SK-N-SH (cell line): ENCODE data around the gene HSD3B2. TPM values are rescaled to one million over a fixed set of nuclear protein-coding genes. Genes with fewer than 3 reads are reported as not detected.

Source experiments
- CTCF ChIA-PET: fragments of 300-600, 350-600 bp; formaldehyde crosslinking; extraction: SDS; loops from one replicate; lab custom pipeline; 2021; lab: Yijun Ruan, JAX
- POLR2A ChIA-PET: fragments of 350-600 bp; sonication (Branson Sonifier 250); formaldehyde crosslinking; extraction: SDS; loops from one replicate; lab custom pipeline; 2020; ENCODE audit warnings: antibody characterized with exemption, inconsistent platforms; lab: Yijun Ruan, JAX
- DNase-seq: peaks from one replicate; pipeline ENCODE4 v3.0.0; 2012
- H2AFZ ChIP-seq: fragments of 200-600 bp; sonication (generic); 2 replicates; pipeline ENCODE4 v1.8.1; 2016; ENCODE audit warnings: antibody characterized with exemption, mild to moderate bottlenecking, low read depth
- H3F3A ChIP-seq: fragments of 200-600 bp; sonication (generic); replicated peaks from 2 replicates; pipeline ENCODE3; 2016; ENCODE audit warnings: antibody characterized with exemption, mild to moderate bottlenecking; ENCODE audit not compliant: insufficient read depth
- H3K27ac ChIP-seq, 2 experiments: fragments of 200-500 bp in 1 of 2; fragments of 200-600 bp in 1 of 2; sonication (Bioruptor generic) in 1 of 2; sonication (generic), shearing (Covaris generic) in 1 of 2; 2 replicates each; pipeline versions ENCODE4 v1.5.1 to v1.6.1; 2014 to 2016; ENCODE audit warnings: low read depth in 2 of 2, inconsistent platforms in 1 of 2, low read length in 1 of 2, mild to moderate bottlenecking in 1 of 2, mixed read lengths in 1 of 2
- H3K27me3 ChIP-seq: fragments of 200-600 bp; sonication (generic), shearing (Covaris generic); 2 replicates; pipeline ENCODE4 v1.6.1; 2016; ENCODE audit warnings: mixed run types; ENCODE audit not compliant: insufficient read depth
- H3K36me3 ChIP-seq, 2 experiments: fragments of 200-500 bp in 1 of 2; fragments of 200-600 bp in 1 of 2; sonication (Bioruptor generic) in 1 of 2; sonication (generic) in 1 of 2; replicated peaks in 1 of 2; 2 replicates each; pipeline versions ENCODE3 to v1.5.1; 2014 to 2016; ENCODE audit warnings: low read length in 1 of 2, mild to moderate bottlenecking in 1 of 2; ENCODE audit not compliant: insufficient read depth in 2 of 2, control insufficient read depth in 1 of 2
- H3K4me1 ChIP-seq, 2 experiments: fragments of 200-500 bp in 1 of 2; fragments of 200-600 bp in 1 of 2; sonication (Bioruptor generic) in 1 of 2; sonication (generic), shearing (Covaris generic) in 1 of 2; 2 replicates each; pipeline versions ENCODE4 v1.5.1 to v1.6.1; 2014 to 2016; ENCODE audit warnings: low read depth in 1 of 2, low read length in 1 of 2, mixed run types in 1 of 2; ENCODE audit not compliant: insufficient read depth in 2 of 2, control insufficient read depth in 1 of 2
- H3K4me2 ChIP-seq: fragments of 200-600 bp; sonication (generic), shearing (Covaris generic); 2 replicates; pipeline ENCODE4 v1.6.1; 2017; ENCODE audit warnings: mixed run types
- H3K4me3 ChIP-seq, 2 experiments: fragments of 200-500 bp in 1 of 2; fragments of 200-600 bp in 1 of 2; sonication (Bioruptor generic) in 1 of 2; sonication (generic), shearing (Covaris generic) in 1 of 2; 2 replicates each; pipeline versions ENCODE4 v1.5.1 to v1.8.1; 2014 to 2016; ENCODE audit warnings: low read depth in 2 of 2, inconsistent platforms in 1 of 2, low read length in 1 of 2, mild to moderate bottlenecking in 1 of 2, mixed read lengths in 1 of 2, moderate library complexity in 1 of 2
- H3K79me2 ChIP-seq: fragments of 200-600 bp; sonication (generic); 2 replicates; pipeline ENCODE4 v1.8.1; 2017; ENCODE audit warnings: mild to moderate bottlenecking; ENCODE audit not compliant: insufficient read depth
- H3K9ac ChIP-seq: fragments of 200-600 bp; sonication (generic); 2 replicates; pipeline ENCODE4 v1.6.1; 2017; ENCODE audit warnings: mixed run types
- H3K9me2 ChIP-seq: fragments of 200-600 bp; sonication (generic); 2 replicates; pipeline ENCODE4 v1.6.1; 2017; ENCODE audit warnings: mixed run types
- H3K9me3 ChIP-seq: fragments of 200-600 bp; sonication (generic); 2 replicates; pipeline ENCODE4 v1.6.1; 2017; ENCODE audit warnings: mixed run types, mild to moderate bottlenecking, moderate library complexity
- H4K20me1 ChIP-seq: fragments of 200-600 bp; sonication (generic); 2 replicates; pipeline ENCODE4 v1.6.1; 2017; ENCODE audit warnings: mild to moderate bottlenecking, mixed run types; ENCODE audit not compliant: insufficient read depth
- CHD2 ChIP-seq: fragments of 150-350 bp; IDR thresholded peaks from 2 replicates; pipeline ENCODE4 v1.6.1; 2018; ENCODE audit warnings: low read length; ENCODE audit not compliant: partially characterized antibody
- CTCF ChIP-seq: fragments of 200-600 bp; sonication (generic); IDR thresholded peaks from 2 replicates; pipeline ENCODE4 v1.6.1; 2017; ENCODE audit warnings: antibody characterized with exemption, mild to moderate bottlenecking, moderate library complexity
- EP300 ChIP-seq, 2 experiments: IDR thresholded peaks; 2 replicates each; pipeline versions ENCODE4 v1.4.0 to v1.6.1; 2012; ENCODE audit warnings: borderline replicate concordance in 1 of 2, low read depth in 1 of 2, low read length in 1 of 2
- GATA2 ChIP-seq: sonication (generic); formaldehyde crosslinking; IDR thresholded peaks from 2 replicates; pipeline ENCODE4 v1.5.0; 2020; ENCODE audit warnings: mild to moderate bottlenecking, missing genetic modification reagents
- MAX ChIP-seq: IDR thresholded peaks from 2 replicates; pipeline ENCODE4 v1.4.0; 2012; ENCODE audit warnings: low read depth
- MEF2A ChIP-seq: IDR thresholded peaks from 2 replicates; pipeline ENCODE4 v1.4.0; 2012; ENCODE audit warnings: low read depth, borderline replicate concordance
- NFIC ChIP-seq: IDR thresholded peaks from 2 replicates; pipeline ENCODE4 v1.4.0; 2012; ENCODE audit warnings: borderline replicate concordance
- NRF1 ChIP-seq: IDR thresholded peaks from 2 replicates; pipeline ENCODE4 v1.6.1; 2012; ENCODE audit warnings: low read depth, mild to moderate bottlenecking, low read length
- PBX3 ChIP-seq: IDR thresholded peaks from 2 replicates; pipeline ENCODE4; 2012
- RCOR1 ChIP-seq: fragments of 150-350 bp; IDR thresholded peaks from 2 replicates; pipeline ENCODE4 v1.6.1; 2017; ENCODE audit warnings: antibody characterized with exemption, low read length
- RXRA ChIP-seq: IDR thresholded peaks from 2 replicates; pipeline ENCODE4 v1.4.0; 2012; ENCODE audit warnings: low read depth, mild to moderate bottlenecking, borderline replicate concordance
- SIN3A ChIP-seq: IDR thresholded peaks from 2 replicates; pipeline ENCODE4 v1.6.1; 2012; ENCODE audit warnings: low read depth, mild to moderate bottlenecking, low read length, moderate library complexity, borderline replicate concordance
- TAF1 ChIP-seq: IDR thresholded peaks from 2 replicates; pipeline ENCODE4 v1.6.1; 2012; ENCODE audit warnings: low read depth, mild to moderate bottlenecking, low read length, moderate library complexity, borderline replicate concordance
- TCF12 ChIP-seq: IDR thresholded peaks from 2 replicates; pipeline ENCODE4 v1.4.0; 2012
- USF1 ChIP-seq: IDR thresholded peaks from 2 replicates; pipeline ENCODE4 v1.4.0; 2012; ENCODE audit warnings: low read depth, borderline replicate concordance
- USF2 ChIP-seq: fragments of 150-350 bp; IDR thresholded peaks from 2 replicates; pipeline ENCODE4 v1.6.1; 2017; ENCODE audit warnings: antibody characterized with exemption, low read length, low read depth, borderline replicate concordance
- YY1 ChIP-seq: IDR thresholded peaks from 2 replicates; pipeline ENCODE4 v1.4.0; 2012; ENCODE audit warnings: low read depth, mild to moderate bottlenecking
- WGBS: methylation state at CpG from one replicate; pipeline ENCODE4 v1.1.6; 2017; ENCODE audit warnings: low lambda C conversion rate; 5-methylcytosine and 5-hydroxymethylcytosine counted together
- polyA plus RNA-seq, 3 experiments: library from polyadenylated mRNA; depleted of rRNA; stranded (reverse); fragments of >200 nt; gene quantifications; 2 replicates each; pipeline ENCODE4 v1.2.3, GENCODE V29; 2012

Gene HSD3B2
- polyA plus RNA-seq, 1 of the 3 experiments (the other 2 are of a cell fraction) = not detected

- no peak for DNase-seq
- no peak overlapping the region for H3K4me3 ChIP-seq
- H3K9me2 ChIP-seq = no peaks in the 10 kb centered on the region
These were observed 10.2 kb upstream of the HSD3B2 start for GRCh38 chr1:119404736-119405135.

More at GRCh38 chr1:119404736-119405135, 10.2 kb upstream of the HSD3B2 start:
- CTCF ChIA-PET = no interaction called here
- POLR2A ChIA-PET = no interaction called here
- Histone ChIP-seq H3K9me3 (no peaks in the 10 kb centered on the region), H2AFZ (no peak overlapping the region), H3K79me2 (no peaks in the 10 kb centered on the region), H3K27me3 (no peaks in the 10 kb centered on the region), H3K4me1 (no peaks in the 10 kb centered on the region), H3K9ac (no peak overlapping the region), H3K27ac (no peak overlapping the region), H4K20me1 (no peaks in the 10 kb centered on the region), H3F3A (no peaks in the 10 kb centered on the region), H3K4me2 (no peak overlapping the region), H3K36me3 (no peaks in the 10 kb centered on the region)
- TF ChIP-seq USF1 (no peak), RXRA (no peak), MEF2A (no peak), YY1 (no peak), CTCF (no peak), GATA2 (CRISPR knock-in tag) (no peak), TCF12 (no peak), USF2 (no peak), TAF1 (no peak), CHD2 (no peak), EP300 (IDR thresholded peaks at IDR 0.05; ENCODE audit: borderline replicate concordance in 1 of 2, low read depth in 1 of 2, low read length in 1 of 2) (no peak), RCOR1 (no peak), NRF1 (no peak), NFIC (no peak), PBX3 (no peak), MAX (no peak), SIN3A (no peak)
- WGBS = 0% methylated on average over 1 of the region's 2 CpGs
